ENCODE measurements around the gene KIF13A.
"Not testable (repeated sequence)": the region's sequence is repeated elsewhere in the genome, so short reads cannot be mapped to it uniquely, and the experiment has no call there.

The KIF13A gene

GRCh38 chr6:17957904-17958620 is 29.4 kb downstream of the KIF13A start:
- DNase-seq (ENCODE audit: insufficient read length, low spot score) (no peak), FAIRE-seq (no peak)
- TF ChIP-seq, protein P1, sequence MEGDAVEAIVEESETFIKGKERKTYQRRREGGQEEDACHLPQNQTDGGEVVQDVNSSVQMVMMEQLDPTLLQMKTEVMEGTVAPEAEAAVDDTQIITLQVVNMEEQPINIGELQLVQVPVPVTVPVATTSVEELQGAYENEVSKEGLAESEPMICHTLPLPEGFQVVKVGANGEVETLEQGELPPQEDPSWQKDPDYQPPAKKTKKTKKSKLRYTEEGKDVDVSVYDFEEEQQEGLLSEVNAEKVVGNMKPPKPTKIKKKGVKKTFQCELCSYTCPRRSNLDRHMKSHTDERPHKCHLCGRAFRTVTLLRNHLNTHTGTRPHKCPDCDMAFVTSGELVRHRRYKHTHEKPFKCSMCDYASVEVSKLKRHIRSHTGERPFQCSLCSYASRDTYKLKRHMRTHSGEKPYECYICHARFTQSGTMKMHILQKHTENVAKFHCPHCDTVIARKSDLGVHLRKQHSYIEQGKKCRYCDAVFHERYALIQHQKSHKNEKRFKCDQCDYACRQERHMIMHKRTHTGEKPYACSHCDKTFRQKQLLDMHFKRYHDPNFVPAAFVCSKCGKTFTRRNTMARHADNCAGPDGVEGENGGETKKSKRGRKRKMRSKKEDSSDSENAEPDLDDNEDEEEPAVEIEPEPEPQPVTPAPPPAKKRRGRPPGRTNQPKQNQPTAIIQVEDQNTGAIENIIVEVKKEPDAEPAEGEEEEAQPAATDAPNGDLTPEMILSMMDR (IDR thresholded peaks at IDR 0.05; ENCODE audit: insufficient read depth, missing control alignments) = no peak

GRCh38 chr6:17957498-17957897 is 29.9 kb downstream of the KIF13A start:
- FAIRE-seq = no peak
- TF ChIP-seq, protein P1 (IDR thresholded peaks at IDR 0.05; ENCODE audit: insufficient read depth, missing control alignments) = no peak
- DNase-seq (ENCODE audit: insufficient read length, low spot score) = no peak

DNA sequence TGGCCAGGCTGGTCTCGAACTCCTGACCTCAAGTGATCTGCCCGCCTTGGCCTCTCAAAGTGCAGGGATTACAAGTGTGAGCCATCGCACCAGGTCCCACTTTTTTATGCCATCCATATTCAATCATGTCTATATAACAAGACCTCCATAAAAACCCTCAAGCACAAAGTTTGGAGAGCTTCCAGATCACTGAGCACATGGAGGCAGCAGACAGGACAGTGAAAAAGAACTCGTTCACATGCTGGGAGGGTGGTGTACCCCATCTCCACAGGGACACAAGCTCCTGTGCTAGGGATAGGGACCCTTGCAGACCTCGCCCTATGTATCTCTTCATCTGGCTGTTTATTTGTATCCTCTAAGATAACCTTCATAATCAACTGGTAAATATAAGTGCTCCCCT is 30.3 kb downstream of the KIF13A start:
- TF ChIP-seq, protein P1 (IDR thresholded peaks at IDR 0.05; ENCODE audit: insufficient read depth, missing control alignments) = no peak
- DNase-seq (ENCODE audit: insufficient read length, low spot score) (no peak), FAIRE-seq (no peak)

GRCh38 chr6:17950095-17950494 is 37.3 kb downstream of the KIF13A start:
- TF ChIP-seq, protein P1 (IDR thresholded peaks at IDR 0.05; ENCODE audit: insufficient read depth, missing control alignments) = no peak
- peak; percentile 51 for FAIRE-seq
- no peak for DNase-seq (ENCODE audit: insufficient read length, low spot score)

- TF ChIP-seq, protein P1 (IDR thresholded peaks at IDR 0.05; ENCODE audit: insufficient read depth, missing control alignments) = no peak
- DNase-seq (ENCODE audit: insufficient read length, low spot score) = no peak
- FAIRE-seq = no peak
Observed at GRCh38 chr6:17949168-17949567, 38.3 kb downstream of the KIF13A start.

DNA sequence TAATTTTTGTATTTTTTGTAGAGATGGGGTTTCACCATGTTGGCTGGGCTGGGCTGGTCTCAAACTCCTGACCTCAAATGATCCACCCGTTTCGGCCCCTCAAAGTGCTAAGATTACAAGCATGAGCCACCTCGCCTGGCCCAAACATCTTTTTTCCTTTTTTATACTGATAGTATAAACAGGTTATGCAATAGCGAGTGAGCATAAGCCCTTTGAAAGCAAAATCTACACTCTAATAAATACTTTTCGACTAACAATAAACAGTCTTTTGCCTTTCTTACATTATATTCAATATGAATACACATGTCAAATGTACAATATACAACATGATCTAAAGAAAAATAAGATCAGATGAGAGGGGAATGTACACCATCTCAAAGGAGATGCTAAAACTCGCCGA is 38.7 kb downstream of the KIF13A start:
- FAIRE-seq = no peak
- no peak for DNase-seq (ENCODE audit: insufficient read length, low spot score)
- TF ChIP-seq, protein P1 (IDR thresholded peaks at IDR 0.05; ENCODE audit: insufficient read depth, missing control alignments) = no peak

DNA sequence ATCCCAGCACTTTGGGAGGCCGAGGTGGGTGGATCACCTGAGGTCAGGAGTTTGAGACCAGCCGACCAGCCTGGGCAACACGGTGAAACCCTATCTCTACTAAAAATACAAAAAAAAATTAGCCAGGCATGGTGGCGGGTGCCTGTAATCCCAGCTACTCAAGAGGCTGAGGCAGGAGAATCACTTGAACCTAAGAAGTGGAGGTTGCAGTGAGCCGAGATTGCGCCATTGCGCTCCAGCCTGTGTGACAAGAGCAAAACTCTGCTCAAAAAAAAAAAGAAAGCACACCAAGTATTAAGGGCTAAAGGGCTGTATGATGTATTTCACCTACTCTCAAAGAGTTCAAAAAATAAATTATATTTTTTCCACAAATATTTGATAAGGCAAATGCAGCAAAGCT is 39.9 kb downstream of the KIF13A start:
- not testable (repeated sequence) for FAIRE-seq; DNase-seq (ENCODE audit: insufficient read length, low spot score)

Data from D721Med (cell line).